Upper lobe of right lung (tissue), 1 donor: ENCODE data around the gene MARK2. TPM values are rescaled to one million over a fixed set of nuclear protein-coding genes. Genes with fewer than 3 reads are reported as not detected.

Experiments used
- ATAC-seq: fragments of 200-7000 bp; cut with Tn5 transposase; one replicate; pipeline ENCODE4 v1.9.1; 2020; ENCODE audit warnings: mild to moderate bottlenecking, moderate library complexity
- DNase-seq: peaks from one replicate; pipeline ENCODE4 v3.0.0-alpha.2; 2020
- H3K27ac ChIP-seq: fragments of 200-600 bp; one replicate; pipeline ENCODE4 v1.8.0; 2022
- H3K27me3 ChIP-seq: fragments of 200-600 bp; one replicate; pipeline ENCODE4 v1.8.0; 2022; ENCODE audit warnings: mild to moderate bottlenecking
- H3K36me3 ChIP-seq: fragments of 200-600 bp; one replicate; pipeline ENCODE4 v1.8.0; 2022
- H3K4me1 ChIP-seq: fragments of 200-600 bp; one replicate; pipeline ENCODE4 v1.8.0; 2022
- H3K4me3 ChIP-seq: fragments of 200-600 bp; one replicate; pipeline ENCODE4 v1.8.0; 2022; ENCODE audit warnings: mild to moderate bottlenecking
- H3K9me3 ChIP-seq: fragments of 200-600 bp; one replicate; pipeline ENCODE4 v1.8.0; 2022
- CTCF ChIP-seq: fragments of 200-600 bp; IDR thresholded peaks from one replicate; pipeline ENCODE4 v1.8.0; 2022; ENCODE audit warnings: antibody characterized with exemption
- intact Hi-C: fragments of 100-400 bp; cut with DNase I; formaldehyde crosslinking; loops from one replicate; pipeline ENCODE4 v1.11.0; 2022
- total RNA-seq: library from RNA; stranded (reverse); fragmentation: NEBNext Ultra II Directional; extraction: Animal tissue kit (Norgen Biotek cat#: 25700); gene quantifications from one replicate; pipeline ENCODE4 v1.2.1, GENCODE V29; 2021
- donor health status: DM: no; HTN: yes; CAD: no; lungs with severe emphysema.

The MARK2 gene
- total RNA-seq, 1 donor from 2014 or later, result 40.7 TPM

DNA sequence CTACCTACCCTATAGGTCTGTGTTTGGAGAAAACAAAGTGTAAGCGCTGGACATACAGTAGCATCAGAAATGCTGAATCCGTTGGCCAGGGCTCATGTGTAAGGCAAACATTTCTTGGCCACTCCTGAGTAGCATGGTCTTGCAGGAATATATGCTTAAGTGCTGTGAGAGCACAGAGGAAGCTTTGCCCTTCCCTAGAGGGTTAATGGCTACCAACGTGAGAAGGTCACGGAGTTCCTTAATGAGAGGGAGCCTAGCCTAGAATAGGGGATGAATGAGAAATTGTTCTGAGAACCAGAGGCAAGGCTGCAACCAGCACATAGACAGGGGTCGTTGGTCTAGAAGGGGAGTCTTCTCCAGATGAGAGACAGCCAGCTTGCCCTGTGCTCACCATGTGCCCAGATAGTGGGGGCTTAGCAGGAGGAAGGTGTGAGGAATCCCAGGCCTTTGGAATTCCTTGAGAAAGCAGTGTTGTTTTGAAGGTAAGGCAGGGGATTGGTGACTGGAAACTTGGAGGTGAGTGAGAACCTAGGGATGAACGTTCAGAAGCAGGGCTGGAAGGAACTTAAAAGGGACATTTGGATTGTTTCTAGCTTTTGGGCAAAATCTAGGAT lies 48.6 kb downstream of the MARK2 start:
- no peaks in the 10 kb centered on the region for H3K9me3 ChIP-seq
- H3K36me3 ChIP-seq, result peaks cover 5% of the 10 kb centered on the region
- no peak for ATAC-seq
- H3K4me3 ChIP-seq, result peak overlapping the region; percentile 45
- no peak for DNase-seq
- peaks cover 44% of the 10 kb centered on the region for H3K4me1 ChIP-seq
- H3K27me3 ChIP-seq, result no peaks in the 10 kb centered on the region
- no peak for TF ChIP-seq CTCF
- peak overlapping the region; percentile 79 for H3K27ac ChIP-seq
- intact Hi-C loops, result no loop called here

GRCh38 chr11:63888170-63889086 lies 49.5 kb downstream of the MARK2 start:
- no peak for TF ChIP-seq CTCF
- H3K36me3 ChIP-seq, result peaks cover 5% of the 10 kb centered on the region
- H3K4me3 ChIP-seq, result peak overlapping the region; percentile 45
- H3K4me1 ChIP-seq, result peaks cover 44% of the 10 kb centered on the region
- ATAC-seq (peak; percentile 86), DNase-seq (peak; percentile 90)
- intact Hi-C loops, result no loop called here
- no peaks in the 10 kb centered on the region for H3K27me3 ChIP-seq
- H3K27ac ChIP-seq, result peak overlapping the region; percentile 79
- H3K9me3 ChIP-seq, result no peaks in the 10 kb centered on the region

- ATAC-seq, result peak; percentile 11
- no peak for TF ChIP-seq CTCF
- DNase-seq, result no peak
- Histone ChIP-seq H3K27ac (peak overlapping the region; percentile 79), H3K27me3 (no peaks in the 10 kb centered on the region), H3K36me3 (peaks cover 5% of the 10 kb centered on the region), H3K4me3 (peak overlapping the region; percentile 45), H3K4me1 (peaks cover 38% of the 10 kb centered on the region), H3K9me3 (no peaks in the 10 kb centered on the region)
- intact Hi-C loops, result no loop called here
These were observed 50.4 kb downstream of the MARK2 start for GRCh38 chr11:63889344-63889743.

DNA sequence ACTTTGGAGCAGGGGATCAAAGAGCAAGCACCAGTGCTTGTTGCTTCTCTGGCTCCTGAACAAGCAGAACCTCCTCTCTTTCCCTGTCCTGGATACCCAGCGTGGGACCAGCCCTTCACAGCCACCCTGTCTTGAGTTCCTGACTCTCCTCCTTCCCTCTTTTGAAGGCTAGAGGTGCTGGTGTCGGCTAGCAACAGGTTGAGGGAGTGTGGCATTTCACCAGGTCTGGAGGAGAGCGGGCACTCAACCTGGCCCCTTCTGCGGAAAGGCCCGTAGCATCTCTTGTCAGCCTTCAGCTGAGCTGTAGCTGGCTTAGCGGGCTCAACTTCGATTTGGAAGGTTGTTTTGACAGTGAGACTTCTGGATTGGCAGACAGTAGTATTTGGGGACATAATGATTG lies 51.5 kb downstream of the MARK2 start:
- ATAC-seq, result no peak
- Histone ChIP-seq H3K27ac (no peak overlapping the region), H3K9me3 (no peaks in the 10 kb centered on the region), H3K27me3 (no peaks in the 10 kb centered on the region), H3K4me3 (no peak overlapping the region), H3K36me3 (peaks cover 11% of the 10 kb centered on the region), H3K4me1 (peaks cover 36% of the 10 kb centered on the region)
- intact Hi-C loops, result no loop called here
- no peak for DNase-seq
- no peak for TF ChIP-seq CTCF

- no peak for DNase-seq
- H3K27me3 ChIP-seq, result no peaks in the 10 kb centered on the region
- H3K4me1 ChIP-seq, result peaks cover 41% of the 10 kb centered on the region
- no peak for TF ChIP-seq CTCF
- no peak for ATAC-seq
- H3K36me3 ChIP-seq, result peaks cover 30% of the 10 kb centered on the region
- no peak overlapping the region for H3K27ac ChIP-seq
- H3K9me3 ChIP-seq, result no peaks in the 10 kb centered on the region
- no peak overlapping the region for H3K4me3 ChIP-seq
- intact Hi-C loops, result no loop called here
These were observed 53.3 kb downstream of the MARK2 start for GRCh38 chr11:63892228-63892627.
